CD4-positive, alpha-beta T cell treated with Interleukin-17A for 4 hours (primary cell): ENCODE results near the gene LRRC27.
"Not testable (repeated sequence)": the region's sequence is repeated elsewhere in the genome, so short reads cannot be mapped to it uniquely, and the experiment has no call there.

Source experiments
- DNase-seq: peaks from one replicate; pipeline ENCODE4 v3.0.0-alpha.2; 2020; ENCODE audit warnings: mixed read lengths

The LRRC27 gene

DNA sequence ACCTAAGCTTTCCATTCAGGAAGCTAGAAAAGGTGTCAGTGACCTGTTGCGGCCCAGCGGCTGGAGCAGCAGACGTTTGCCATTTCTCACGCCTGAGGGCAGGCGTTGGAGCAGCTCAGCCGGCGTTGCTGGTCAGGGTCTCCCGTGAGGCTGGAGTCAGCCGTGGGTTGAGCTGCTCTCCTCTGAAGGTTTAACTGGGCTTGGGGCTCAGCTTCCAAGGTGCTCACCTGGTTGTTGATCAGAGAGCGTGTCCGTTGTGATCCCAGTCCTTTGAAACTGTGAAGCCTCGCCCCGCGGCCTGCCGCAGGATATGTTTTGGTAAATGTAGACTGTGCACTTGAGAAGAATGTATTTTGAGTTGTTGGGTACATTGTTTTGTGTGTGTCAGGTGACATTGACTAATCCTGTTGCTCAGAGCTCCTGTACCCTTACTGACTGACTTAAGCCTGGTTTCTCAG lies 44.4 kb downstream of the LRRC27 start:
- DNase-seq: no peak

DNA sequence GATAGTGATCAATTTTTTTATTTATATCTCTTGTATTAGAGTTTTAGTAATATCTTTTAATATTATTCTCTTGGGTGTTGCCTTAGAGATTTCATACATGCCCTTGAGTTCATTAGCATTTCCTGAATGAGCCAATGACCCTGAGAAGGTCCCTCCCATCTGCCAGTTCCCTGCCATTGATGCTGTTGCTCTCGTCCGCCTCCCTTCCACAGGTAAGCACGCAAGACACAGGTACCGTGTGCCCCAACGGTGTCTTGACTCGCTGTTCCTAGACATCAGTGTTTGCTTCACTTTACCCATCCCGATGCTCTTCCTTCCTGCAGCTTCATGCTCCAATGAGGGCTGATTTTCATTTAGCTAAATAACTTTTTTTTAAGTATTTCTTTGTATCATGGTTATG lies 45.3 kb downstream of the LRRC27 start:
- DNase-seq: no peak

DNA sequence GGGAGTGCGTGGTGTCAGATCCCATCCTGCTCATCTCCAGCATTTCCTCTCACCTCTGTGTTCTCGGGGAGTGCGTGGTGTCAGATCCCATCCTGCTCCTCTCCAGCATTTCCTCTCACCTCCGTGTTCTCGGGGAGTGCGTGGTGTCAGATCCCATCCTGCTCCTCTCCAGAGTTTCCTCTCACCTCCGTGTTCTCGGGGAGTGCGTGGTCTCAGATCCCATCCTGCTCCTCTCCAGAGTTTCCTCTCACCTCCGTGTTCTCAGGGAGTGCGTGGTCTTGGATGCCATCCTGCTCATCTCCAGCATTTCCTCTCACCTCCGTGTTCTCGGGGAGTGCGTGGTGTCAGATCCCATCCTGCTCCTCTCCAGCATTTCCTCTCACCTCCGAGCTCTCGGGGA lies 47.0 kb downstream of the LRRC27 start:
- not testable (repeated sequence) for DNase-seq

DNA sequence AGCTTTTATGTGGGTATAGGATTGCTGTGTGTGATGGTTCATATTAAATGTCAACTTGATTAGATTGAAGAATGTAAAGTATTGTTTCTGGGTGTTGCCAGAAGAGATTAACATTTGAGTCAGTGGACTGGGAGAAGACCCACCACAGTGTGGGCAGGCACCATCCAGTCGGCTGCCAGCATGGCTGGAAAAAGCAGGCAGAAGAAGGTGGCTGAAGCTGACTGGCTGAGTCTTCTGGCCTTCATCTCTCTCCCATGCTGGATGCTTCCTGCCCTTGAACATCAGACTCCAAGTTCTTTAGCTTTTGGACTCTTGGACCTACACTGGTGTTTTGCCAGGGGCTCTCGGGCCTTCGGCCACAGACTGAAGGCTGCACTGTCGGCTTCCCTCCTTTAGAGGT lies 49.0 kb downstream of the LRRC27 start:
- DNase-seq: not testable (repeated sequence)

GRCh38 chr10:132381741-132382140 lies 49.7 kb downstream of the LRRC27 start:
- DNase-seq: no peak

GRCh38 chr10:132382231-132382922 lies 50.4 kb downstream of the LRRC27 start:
- DNase-seq: no peak

DNA sequence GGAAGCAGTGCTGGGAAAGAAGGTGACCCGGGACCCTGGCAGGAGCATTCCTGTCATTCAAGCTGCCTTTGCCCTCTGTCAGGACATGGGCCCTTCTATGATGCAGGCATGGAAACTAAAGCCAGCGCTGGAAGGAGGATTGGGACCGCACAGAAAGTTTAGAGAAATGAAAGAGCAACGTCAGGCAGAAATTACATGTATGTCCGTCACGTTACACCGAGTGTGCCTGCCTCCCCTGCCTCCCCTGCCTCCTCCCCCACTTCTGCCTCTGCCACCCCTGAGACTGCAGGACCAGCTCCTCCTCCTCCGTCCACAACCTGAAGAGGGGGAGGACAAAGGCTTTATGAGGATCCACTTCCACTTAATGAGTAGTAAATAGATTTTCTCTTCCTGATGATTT lies 51.1 kb downstream of the LRRC27 start:
- DNase-seq: no peak

- DNase-seq: no peak
Observed at GRCh38 chr10:132383751-132384196, 51.8 kb downstream of the LRRC27 start.

- no peak for DNase-seq
Observed at GRCh38 chr10:132384618-132385388, 52.8 kb downstream of the LRRC27 start.

- DNase-seq: no peak
Observed at GRCh38 chr10:132385389-132385667, 53.3 kb downstream of the LRRC27 start.

- DNase-seq: no peak
Observed at GRCh38 chr10:132385721-132386418, 53.9 kb downstream of the LRRC27 start.

DNA sequence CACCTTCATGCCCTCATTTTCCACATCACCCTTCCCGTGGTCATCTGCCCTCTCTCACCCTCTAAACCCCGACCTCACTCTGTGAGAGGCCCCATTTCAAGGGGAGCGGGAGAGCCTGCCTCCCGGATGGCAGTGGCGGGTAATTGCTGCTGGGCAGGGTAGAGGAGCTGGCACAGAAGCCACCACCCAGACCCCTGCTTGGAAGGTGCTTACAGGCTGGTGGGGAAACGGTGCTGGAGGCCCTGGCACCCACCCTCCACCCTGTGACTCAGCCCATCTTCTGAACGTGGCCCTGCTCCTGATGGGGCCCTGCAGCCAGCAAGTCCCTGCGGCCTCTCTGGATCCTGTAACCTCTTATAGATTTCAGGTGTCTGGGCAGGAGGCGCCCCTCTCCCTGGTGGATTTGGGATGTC lies 54.4 kb downstream of the LRRC27 start:
- DNase-seq: no peak

- not testable (repeated sequence) for DNase-seq
Observed at GRCh38 chr10:132386896-132387295, 54.9 kb downstream of the LRRC27 start.

DNA sequence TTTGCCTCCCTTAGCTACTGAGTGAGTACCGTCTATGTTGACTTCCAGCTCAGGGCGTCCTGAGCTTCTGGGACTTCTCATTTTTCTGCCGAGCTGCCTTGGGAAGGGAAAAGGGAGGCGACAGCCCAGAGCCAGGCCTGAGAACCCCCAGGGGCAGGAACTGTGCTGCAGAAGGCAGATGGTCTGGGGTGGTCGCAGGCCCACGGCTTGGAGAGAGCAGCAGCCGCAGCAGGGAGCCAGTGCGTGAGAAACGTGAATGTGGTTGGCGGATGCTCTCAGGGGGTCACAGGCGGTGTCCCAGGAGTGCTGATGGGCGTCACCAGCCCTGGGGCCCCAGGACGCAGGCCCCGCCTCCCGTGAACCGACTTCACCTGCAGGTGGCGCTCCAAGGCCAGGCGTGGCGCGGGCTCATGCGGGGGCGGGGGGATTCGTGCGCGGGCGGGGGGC lies 55.8 kb downstream of the LRRC27 start:
- peak; percentile 88 for DNase-seq

GRCh38 chr10:132388891-132389432 lies 57.0 kb downstream of the LRRC27 start:
- no peak for DNase-seq

DNA sequence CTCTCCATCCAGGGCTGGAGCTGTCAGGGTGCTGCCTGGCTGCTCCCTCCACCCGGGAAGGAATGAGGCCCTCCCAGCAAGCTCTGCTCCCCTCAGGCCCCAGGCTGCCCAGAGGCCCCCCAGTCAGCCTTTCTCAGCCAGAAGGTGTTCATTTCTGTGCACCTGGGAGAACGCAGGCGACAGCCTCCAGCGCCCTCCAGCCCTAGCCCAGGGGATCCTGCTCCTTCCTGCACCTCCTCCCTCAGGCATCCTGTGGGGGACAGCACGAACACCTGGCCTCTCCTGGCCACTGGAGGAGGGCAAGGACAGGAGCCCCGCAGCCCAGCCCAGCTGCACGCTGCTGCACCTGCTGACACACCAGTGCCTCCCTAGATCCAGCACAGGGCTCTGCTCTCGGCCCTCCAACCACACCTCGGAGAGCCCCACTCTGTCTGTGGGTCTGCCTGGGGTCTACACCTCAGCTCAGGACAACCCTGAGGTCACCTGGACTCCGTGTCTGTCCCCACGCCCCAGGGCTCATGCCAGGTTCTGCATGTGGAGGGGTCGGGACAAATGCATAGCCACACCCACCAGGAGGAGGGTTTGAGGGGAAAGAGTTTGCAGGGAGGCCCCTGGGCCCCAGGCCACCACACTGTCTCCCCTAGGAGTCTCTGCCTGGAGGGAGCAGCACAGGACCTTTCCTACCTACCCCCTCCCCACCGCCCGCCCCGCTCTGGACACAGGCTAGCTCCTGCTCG lies 57.6 kb downstream of the LRRC27 start:
- DNase-seq: no peak

DNA sequence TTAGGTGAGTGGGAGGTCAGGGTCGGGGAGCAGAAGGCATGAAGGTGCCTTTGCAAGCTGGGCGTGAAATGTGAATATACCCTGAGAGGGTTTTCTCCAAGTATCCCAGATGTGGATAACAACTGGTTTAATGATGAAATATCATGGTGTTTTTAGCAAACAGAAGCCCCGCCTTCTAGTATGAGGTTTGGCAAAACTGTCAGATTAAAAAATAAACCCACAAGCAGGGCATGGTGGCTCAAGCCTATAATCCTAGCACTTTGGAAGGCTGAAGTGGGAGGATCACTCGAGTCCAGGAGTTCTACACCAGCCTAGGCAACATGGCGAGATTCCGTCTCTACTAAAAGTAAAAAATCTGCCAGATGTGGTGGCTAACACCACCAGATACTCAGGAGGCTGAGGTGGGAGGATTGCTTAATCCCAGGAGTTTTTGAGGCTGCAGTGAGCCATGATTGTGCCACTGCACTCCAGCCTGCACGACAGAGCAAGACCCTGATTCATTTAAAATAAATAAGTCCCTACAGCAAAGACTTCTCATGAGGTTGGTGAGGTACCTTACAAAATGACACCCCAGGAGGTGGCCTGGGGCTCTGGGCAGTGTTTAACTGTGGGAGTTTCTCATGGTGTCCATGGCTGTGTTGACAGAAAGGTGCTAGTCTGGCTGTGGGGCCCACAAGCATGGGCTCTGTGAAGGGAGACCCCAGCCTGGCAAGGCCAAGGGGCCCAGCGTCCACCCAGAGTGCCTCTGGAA lies 58.4 kb downstream of the LRRC27 start:
- DNase-seq: no peak

DNA sequence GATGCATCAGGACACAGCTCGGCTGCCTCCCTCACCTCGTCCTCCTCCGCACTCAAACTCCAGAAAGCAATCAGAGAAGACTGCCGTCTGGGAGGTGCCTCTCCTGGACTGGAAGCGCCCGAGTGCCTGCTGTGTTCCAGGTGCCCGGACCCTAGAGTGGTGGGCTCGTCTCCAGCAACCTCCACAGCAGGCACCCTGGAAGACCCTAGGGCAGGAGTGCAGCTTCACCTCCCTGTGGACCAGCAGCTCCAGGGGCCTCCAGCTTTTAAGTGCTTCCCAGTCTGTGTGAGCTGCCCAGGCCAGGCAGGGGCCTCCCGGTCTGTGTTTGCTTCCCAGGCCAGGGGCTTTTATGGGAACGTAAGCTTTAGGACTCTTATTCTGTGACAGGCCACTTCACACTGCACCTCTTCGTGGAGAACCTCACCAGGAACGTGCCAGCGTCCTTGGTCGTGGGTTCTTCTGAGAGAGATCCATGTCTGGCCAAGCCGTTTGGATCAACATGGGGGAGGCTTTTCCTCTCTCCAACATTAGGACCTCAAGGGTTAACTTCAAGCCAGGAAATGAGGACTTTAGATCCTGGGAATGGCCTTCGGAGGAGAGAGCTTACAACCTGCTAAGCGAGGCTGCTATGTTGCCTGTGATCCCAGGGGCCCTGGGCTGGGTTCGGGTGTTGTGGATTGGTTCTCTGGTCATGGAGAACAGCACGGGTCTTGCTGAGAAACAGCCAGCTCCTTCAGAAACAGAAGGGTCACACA lies 59.1 kb downstream of the LRRC27 start:
- no peak for DNase-seq

- DNase-seq: no peak
Observed at GRCh38 chr10:132391676-132392020, 59.7 kb downstream of the LRRC27 start.

GRCh38 chr10:132392184-132392800 lies 60.3 kb downstream of the LRRC27 start:
- no peak for DNase-seq
